ENCODE measurements around the gene PLCB4. TPM values are rescaled to one million over a fixed set of nuclear protein-coding genes. Genes with fewer than 3 reads are reported as not detected.

Gene PLCB4
- total and polyA plus RNA-seq, 2 experiments from 2014 or later = 31.6 to 39.2 TPM

DNA sequence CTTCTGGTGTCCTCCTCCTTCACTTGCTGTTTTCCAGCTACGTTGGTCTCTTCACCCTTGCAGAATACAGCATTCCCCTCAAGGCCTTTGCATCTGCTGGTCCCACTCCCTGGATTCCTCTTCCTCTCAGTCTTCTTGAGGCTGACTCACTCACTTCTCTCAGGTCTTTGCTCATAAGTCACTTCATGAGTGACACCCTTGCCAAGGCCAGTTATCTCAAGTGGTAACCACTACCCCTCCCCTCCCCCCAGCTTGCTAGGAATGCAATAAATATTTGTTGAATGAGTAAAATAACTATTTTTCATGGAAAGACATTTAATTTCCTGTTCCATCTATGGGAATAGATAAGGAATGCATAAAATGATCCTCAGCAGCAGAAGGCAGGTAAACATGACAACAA is 131.7 kb downstream of the PLCB4 start:
- no peak overlapping the region for H3K4me3 ChIP-seq
- DNase-seq (ENCODE audit: low read depth in 1 of 2, low spot score in 1 of 2) = peak in 1 of 2 donors; percentile 72
- H3K27me3 ChIP-seq = no peaks in the 10 kb centered on the region
- no peaks in the 10 kb centered on the region for H3K9me3 ChIP-seq (ENCODE audit: low read depth)
- TF ChIP-seq, protein P1, sequence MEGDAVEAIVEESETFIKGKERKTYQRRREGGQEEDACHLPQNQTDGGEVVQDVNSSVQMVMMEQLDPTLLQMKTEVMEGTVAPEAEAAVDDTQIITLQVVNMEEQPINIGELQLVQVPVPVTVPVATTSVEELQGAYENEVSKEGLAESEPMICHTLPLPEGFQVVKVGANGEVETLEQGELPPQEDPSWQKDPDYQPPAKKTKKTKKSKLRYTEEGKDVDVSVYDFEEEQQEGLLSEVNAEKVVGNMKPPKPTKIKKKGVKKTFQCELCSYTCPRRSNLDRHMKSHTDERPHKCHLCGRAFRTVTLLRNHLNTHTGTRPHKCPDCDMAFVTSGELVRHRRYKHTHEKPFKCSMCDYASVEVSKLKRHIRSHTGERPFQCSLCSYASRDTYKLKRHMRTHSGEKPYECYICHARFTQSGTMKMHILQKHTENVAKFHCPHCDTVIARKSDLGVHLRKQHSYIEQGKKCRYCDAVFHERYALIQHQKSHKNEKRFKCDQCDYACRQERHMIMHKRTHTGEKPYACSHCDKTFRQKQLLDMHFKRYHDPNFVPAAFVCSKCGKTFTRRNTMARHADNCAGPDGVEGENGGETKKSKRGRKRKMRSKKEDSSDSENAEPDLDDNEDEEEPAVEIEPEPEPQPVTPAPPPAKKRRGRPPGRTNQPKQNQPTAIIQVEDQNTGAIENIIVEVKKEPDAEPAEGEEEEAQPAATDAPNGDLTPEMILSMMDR (IDR thresholded peaks at IDR 0.05; ENCODE audit: low read depth, low read length) = no peak
- no peak overlapping the region for H3K27ac ChIP-seq
- no peaks in the 10 kb centered on the region for H3K36me3 ChIP-seq
- H3K4me1 ChIP-seq (ENCODE audit: low read depth) = peaks cover 16% of the 10 kb centered on the region

DNA sequence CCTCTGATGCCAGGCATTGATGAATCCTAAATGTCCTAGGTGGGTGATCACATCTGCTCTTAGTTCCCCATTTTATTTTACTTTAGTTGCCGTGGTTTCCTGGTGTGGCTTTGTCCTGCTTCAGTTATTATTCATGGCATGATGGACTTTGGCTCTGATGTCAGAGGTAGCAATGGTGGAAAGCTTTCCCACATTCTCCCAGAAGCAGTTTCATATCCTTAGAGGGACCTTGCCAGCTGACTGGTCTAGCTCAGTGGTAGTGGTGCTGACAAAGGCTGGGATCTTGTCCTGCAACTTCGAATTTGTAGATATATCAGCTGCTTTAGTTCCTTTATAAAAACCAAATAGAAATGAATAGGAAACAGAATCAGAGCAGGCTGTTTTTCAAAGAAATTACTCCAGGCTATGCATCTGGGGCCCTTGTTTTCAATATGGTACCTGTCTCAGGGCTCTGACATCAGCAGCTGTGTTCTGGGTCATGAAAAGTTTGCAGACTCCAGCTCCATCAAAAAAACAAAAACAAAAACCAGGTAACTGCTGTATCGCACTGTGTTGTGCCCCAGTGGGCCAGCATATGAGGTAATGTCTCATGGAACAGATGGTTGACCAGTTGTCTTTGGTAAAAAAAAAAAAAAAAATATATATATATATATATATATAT is 133.7 kb downstream of the PLCB4 start:
- Histone ChIP-seq H3K4me3 (no peak overlapping the region), H3K27me3 (no peaks in the 10 kb centered on the region), H3K9me3 (ENCODE audit: low read depth) (no peaks in the 10 kb centered on the region), H3K4me1 (ENCODE audit: low read depth) (peaks cover 10% of the 10 kb centered on the region), H3K27ac (no peak overlapping the region), H3K36me3 (no peaks in the 10 kb centered on the region)
- no peak for DNase-seq (ENCODE audit: low read depth in 1 of 2, low spot score in 1 of 2)
- TF ChIP-seq, protein P1 (IDR thresholded peaks at IDR 0.05; ENCODE audit: low read depth, low read length) = no peak

DNA sequence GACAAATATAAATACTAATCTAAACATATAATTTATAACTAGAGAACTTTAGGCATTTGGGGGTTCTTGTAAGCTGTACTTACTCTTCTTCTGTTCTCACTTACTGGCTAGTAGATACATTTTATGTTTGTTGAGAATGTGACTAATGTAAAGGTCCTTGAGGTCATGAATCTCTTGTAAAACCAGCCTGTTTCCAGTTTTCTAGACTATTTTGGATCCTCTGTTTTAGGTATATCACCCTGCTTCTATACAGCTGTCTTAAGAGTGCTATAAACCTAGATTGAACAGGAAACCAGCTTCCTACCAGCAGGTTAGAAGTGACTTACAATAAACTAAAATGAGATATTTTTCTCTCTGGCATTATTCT is 134.2 kb downstream of the PLCB4 start:
- H3K4me3 ChIP-seq = no peak overlapping the region
- TF ChIP-seq, protein P1 (IDR thresholded peaks at IDR 0.05; ENCODE audit: low read depth, low read length) = no peak
- no peaks in the 10 kb centered on the region for H3K9me3 ChIP-seq (ENCODE audit: low read depth)
- H3K27me3 ChIP-seq = no peaks in the 10 kb centered on the region
- DNase-seq (ENCODE audit: low read depth in 1 of 2, low spot score in 1 of 2) = no peak
- no peak overlapping the region for H3K27ac ChIP-seq
- peaks cover 10% of the 10 kb centered on the region for H3K4me1 ChIP-seq (ENCODE audit: low read depth)
- no peaks in the 10 kb centered on the region for H3K36me3 ChIP-seq

DNA sequence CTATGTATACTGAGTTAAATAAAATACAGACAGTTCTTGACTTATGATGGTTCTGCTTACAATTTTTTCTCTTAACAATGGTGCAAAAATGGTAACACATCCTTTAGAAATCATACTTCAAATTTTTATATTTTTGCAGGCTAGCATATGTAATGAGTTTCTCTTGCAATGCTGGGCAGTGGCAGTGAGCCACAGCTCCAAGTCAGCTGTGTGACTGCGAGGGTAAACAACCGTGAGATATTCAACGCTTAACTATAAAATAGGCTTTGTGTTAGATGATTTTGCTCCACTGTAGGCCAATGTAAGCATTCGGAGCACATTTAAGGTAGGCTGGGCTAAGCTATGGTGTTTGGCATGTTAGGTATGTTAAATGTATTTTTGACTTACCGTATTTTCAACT is 136.1 kb downstream of the PLCB4 start:
- H3K4me3 ChIP-seq = no peak overlapping the region
- DNase-seq (ENCODE audit: low read depth in 1 of 2, low spot score in 1 of 2) = no peak
- H3K9me3 ChIP-seq (ENCODE audit: low read depth) = no peaks in the 10 kb centered on the region
- no peak overlapping the region for H3K27ac ChIP-seq
- TF ChIP-seq, protein P1 (IDR thresholded peaks at IDR 0.05; ENCODE audit: low read depth, low read length) = no peak
- H3K27me3 ChIP-seq = no peaks in the 10 kb centered on the region
- peaks cover 6% of the 10 kb centered on the region for H3K4me1 ChIP-seq (ENCODE audit: low read depth)
- no peaks in the 10 kb centered on the region for H3K36me3 ChIP-seq

DNA sequence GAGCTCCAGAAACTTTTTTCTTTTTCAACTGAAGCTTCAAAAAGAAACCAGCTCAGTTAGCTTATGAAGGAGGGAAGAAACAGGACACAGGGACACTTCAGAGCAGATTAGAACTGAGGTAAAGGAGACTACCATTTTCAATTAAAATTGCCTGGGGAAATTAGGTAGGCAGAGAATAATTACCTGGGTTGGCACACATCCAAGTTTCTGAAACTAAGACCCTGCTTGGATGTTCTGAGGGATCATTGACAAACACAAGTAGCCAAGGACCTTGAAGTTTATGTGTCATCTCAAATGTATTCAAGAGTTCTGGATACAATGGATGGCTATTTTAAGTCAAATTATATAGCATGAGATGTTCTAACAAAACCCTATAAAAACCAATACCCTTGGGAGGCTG is 137.6 kb downstream of the PLCB4 start:
- Histone ChIP-seq H3K4me3 (no peak overlapping the region), H3K27me3 (no peaks in the 10 kb centered on the region), H3K9me3 (ENCODE audit: low read depth) (no peaks in the 10 kb centered on the region), H3K27ac (no peak overlapping the region), H3K4me1 (ENCODE audit: low read depth) (no peaks in the 10 kb centered on the region), H3K36me3 (no peaks in the 10 kb centered on the region)
- no peak for DNase-seq (ENCODE audit: low read depth in 1 of 2, low spot score in 1 of 2)
- TF ChIP-seq, protein P1 (IDR thresholded peaks at IDR 0.05; ENCODE audit: low read depth, low read length) = no peak

Data from cardiac muscle cell (in vitro differentiated cells and primary cell).